Measurements from ENCODE around the gene MDM2.

DNA sequence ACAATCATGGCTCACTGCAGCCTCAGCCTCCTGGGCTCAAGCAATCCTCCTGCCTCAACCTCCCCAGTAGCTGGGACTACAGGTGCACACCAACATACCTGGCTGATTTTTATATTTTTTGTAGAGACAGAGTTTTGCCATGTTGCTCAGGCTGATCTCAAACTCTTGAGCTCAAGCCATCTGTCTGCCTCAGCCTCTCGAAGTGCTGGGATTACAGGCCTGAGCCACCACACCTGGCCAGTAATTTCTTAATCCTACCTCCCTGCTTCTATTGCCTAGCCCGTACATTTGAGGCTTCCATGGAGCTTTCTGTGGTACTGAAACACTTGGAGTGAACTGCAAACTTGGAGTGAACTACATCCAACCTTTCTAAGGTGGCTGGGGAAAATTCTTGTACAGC, 41.3 kb upstream of the MDM2 start:
- TF ChIP-seq TCF7 (CRISPR knock-in tag; IDR thresholded peaks at IDR 0.05; ENCODE audit: low read depth) (no peak), EMX1 (CRISPR knock-in tag; IDR thresholded peaks at IDR 0.05) (no peak), RORB (CRISPR knock-in tag; IDR thresholded peaks at IDR 0.05) (no peak), ESRRA (CRISPR knock-in tag; IDR thresholded peaks at IDR 0.05; ENCODE audit: borderline replicate concordance) (no peak), NFATC4 (CRISPR knock-in tag; IDR thresholded peaks at IDR 0.05) (no peak)
- TF ChIP-seq, protein P1, sequence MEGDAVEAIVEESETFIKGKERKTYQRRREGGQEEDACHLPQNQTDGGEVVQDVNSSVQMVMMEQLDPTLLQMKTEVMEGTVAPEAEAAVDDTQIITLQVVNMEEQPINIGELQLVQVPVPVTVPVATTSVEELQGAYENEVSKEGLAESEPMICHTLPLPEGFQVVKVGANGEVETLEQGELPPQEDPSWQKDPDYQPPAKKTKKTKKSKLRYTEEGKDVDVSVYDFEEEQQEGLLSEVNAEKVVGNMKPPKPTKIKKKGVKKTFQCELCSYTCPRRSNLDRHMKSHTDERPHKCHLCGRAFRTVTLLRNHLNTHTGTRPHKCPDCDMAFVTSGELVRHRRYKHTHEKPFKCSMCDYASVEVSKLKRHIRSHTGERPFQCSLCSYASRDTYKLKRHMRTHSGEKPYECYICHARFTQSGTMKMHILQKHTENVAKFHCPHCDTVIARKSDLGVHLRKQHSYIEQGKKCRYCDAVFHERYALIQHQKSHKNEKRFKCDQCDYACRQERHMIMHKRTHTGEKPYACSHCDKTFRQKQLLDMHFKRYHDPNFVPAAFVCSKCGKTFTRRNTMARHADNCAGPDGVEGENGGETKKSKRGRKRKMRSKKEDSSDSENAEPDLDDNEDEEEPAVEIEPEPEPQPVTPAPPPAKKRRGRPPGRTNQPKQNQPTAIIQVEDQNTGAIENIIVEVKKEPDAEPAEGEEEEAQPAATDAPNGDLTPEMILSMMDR (IDR thresholded peaks at IDR 0.05): no peak
- TF ChIP-seq, protein P2, sequence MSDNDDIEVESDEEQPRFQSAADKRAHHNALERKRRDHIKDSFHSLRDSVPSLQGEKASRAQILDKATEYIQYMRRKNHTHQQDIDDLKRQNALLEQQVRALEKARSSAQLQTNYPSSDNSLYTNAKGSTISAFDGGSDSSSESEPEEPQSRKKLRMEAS (CRISPR knock-in tag; IDR thresholded peaks at IDR 0.05): no peak
